ENCODE measurements around the gene C1QTNF9B. TPM values are rescaled to one million over a fixed set of nuclear protein-coding genes. Genes with fewer than 3 reads are reported as not detected.
"Not testable (repeated sequence)": the region's sequence is repeated elsewhere in the genome, so short reads cannot be mapped to it uniquely, and the experiment has no call there.

The C1QTNF9B gene
- polyA plus RNA-seq (2013), result 0.16 TPM

DNA sequence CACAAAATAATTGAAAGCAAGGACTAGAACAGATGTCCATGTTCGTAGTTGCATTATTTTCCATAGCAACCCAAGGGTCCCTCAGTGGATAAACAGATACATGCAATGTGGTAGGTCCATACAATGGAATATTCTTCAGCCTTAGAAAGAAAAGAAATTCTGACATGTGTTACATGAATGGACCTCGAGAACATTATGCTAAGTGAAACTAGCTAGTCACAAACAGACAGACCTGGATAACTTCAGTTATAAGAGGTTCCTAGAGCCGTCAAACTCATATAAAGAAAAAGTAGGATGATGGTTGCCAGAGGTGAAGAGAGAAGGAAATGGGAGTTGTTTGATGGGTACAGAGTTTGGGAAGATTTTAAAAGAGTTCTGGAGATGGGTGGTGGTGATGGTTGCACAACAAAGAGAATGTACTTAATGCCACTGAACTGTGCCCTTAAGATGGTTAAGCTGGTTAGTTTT, at the start of gene C1QTNF9B:
Gene C1QTNF9B, minus strand, starts transcription at position 51 of the 468 bp plus-strand sequence.
- peaks cover 0 to 16% (median 4%) of the 10 kb centered on the region in 5 experiments for H3K27me3 ChIP-seq (replicated peaks in 2 of 5; ENCODE audit: control insufficient read depth in 4 of 5, insufficient read depth in 5 of 5, low read length in 4 of 5)
- H3K36me3 ChIP-seq (ENCODE audit: control insufficient read depth in 4 of 4, insufficient read depth in 4 of 4, low read length in 3 of 4); H3K4me3 ChIP-seq (ENCODE audit: control insufficient read depth in 1 of 7, extremely low read depth in 1 of 7, insufficient read depth in 4 of 7, low read depth in 2 of 7, low read length in 6 of 7); DNase-seq; POLR2A ChIA-PET; H3K9me3 ChIP-seq (ENCODE audit: control extremely low read depth in 1 of 5, control insufficient read depth in 4 of 5, insufficient read depth in 2 of 5, low read depth in 1 of 5, low read length in 4 of 5); H3K4me1 ChIP-seq (ENCODE audit: control extremely low read depth in 1 of 4, control insufficient read depth in 4 of 4, insufficient read depth in 4 of 4, low read length in 3 of 4); H3K27ac ChIP-seq (ENCODE audit: insufficient read depth in 1 of 2, low read depth in 1 of 2, low read length in 2 of 2, poor library complexity in 1 of 2, severe bottlenecking in 2 of 2): not testable (repeated sequence)
- 100% methylated on average over 2 of the region's 3 CpGs for WGBS (ENCODE audit: insufficient coverage)
- CTCF ChIA-PET, result interaction anchor here (2.2 to 3.1 kb wide), 2 partner anchors 18 to 430 kb away, joined by 9 to 14 read pairs; no protein-coding TSS in a partner anchor

DNA sequence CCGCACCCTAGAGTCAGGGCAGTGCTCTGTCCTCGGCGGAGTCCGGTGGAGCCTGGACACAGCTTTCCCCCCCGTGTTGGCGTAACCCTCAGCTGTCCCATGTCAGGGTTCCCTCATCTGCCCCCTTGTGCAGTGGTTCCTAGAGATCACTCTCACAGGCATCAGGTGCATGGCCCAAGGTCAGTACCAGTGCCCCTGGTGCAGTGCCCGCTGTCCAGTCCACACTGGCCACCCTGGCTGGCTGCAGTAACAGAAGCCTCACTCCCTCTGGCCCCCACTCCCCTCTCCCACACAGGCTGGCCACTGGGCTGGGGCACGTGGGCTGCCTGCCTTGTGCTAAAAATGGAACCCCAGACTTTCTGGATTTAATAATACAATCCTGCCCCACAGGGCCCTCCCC, 49.6 kb upstream of the C1QTNF9B start:
- H3K27ac ChIP-seq (ENCODE audit: insufficient read depth in 1 of 2, low read depth in 1 of 2, low read length in 2 of 2, poor library complexity in 1 of 2, severe bottlenecking in 2 of 2), result no peak overlapping the region
- CTCF ChIA-PET, result no interaction called here
- H3K27me3 ChIP-seq (replicated peaks in 2 of 5; ENCODE audit: control insufficient read depth in 4 of 5, insufficient read depth in 5 of 5, low read length in 4 of 5), result peaks cover 0 to 23% (median 2%) of the 10 kb centered on the region in 5 experiments
- no peaks in the 10 kb centered on the region for H3K9me3 ChIP-seq (ENCODE audit: control extremely low read depth in 1 of 5, control insufficient read depth in 4 of 5, insufficient read depth in 2 of 5, low read depth in 1 of 5, low read length in 4 of 5)
- no peaks in the 10 kb centered on the region for H3K36me3 ChIP-seq (ENCODE audit: control insufficient read depth in 4 of 4, insufficient read depth in 4 of 4, low read length in 3 of 4)
- no peaks in the 10 kb centered on the region for H3K4me1 ChIP-seq (ENCODE audit: control extremely low read depth in 1 of 4, control insufficient read depth in 4 of 4, insufficient read depth in 4 of 4, low read length in 3 of 4)
- POLR2A ChIA-PET, result no interaction called here
- no peak overlapping the region for H3K4me3 ChIP-seq (ENCODE audit: control insufficient read depth in 1 of 7, extremely low read depth in 1 of 7, insufficient read depth in 4 of 7, low read depth in 2 of 7, low read length in 6 of 7)
- 95% methylated on average over 6 of the region's 8 CpGs for WGBS (ENCODE audit: insufficient coverage)
- DNase-seq, result no peak

DNA sequence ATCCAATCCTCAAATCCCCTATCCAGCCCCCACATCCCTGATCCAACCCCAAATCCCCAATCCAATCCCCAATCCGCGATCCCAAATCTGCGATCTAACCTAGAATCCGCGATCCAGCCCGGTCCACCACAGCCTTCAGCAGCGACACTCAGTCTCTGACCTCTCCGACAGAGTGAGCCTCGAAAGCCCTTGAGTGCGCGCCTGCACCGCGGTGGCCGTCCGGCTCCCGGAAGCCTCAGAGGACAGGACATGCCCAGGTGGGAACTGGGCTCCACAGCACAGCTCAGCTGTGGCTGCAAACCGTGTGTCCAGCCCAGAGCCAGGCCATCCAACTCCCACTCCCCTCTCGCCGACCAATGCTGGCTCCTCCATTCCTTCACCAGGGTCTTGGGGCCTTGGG, 48.8 kb upstream of the C1QTNF9B start:
- no peak for DNase-seq
- POLR2A ChIA-PET, result no interaction called here
- CTCF ChIA-PET, result no interaction called here
- no peaks in the 10 kb centered on the region for H3K36me3 ChIP-seq (ENCODE audit: control insufficient read depth in 4 of 4, insufficient read depth in 4 of 4, low read length in 3 of 4)
- no peak overlapping the region for H3K4me3 ChIP-seq (ENCODE audit: control insufficient read depth in 1 of 7, extremely low read depth in 1 of 7, insufficient read depth in 4 of 7, low read depth in 2 of 7, low read length in 6 of 7)
- peaks cover 0 to 26% (median 2%) of the 10 kb centered on the region in 5 experiments for H3K27me3 ChIP-seq (replicated peaks in 2 of 5; ENCODE audit: control insufficient read depth in 4 of 5, insufficient read depth in 5 of 5, low read length in 4 of 5)
- no peaks in the 10 kb centered on the region for H3K4me1 ChIP-seq (ENCODE audit: control extremely low read depth in 1 of 4, control insufficient read depth in 4 of 4, insufficient read depth in 4 of 4, low read length in 3 of 4)
- WGBS (ENCODE audit: insufficient coverage), result 71% methylated on average over 16 of the region's 19 CpGs
- H3K9me3 ChIP-seq (ENCODE audit: control extremely low read depth in 1 of 5, control insufficient read depth in 4 of 5, insufficient read depth in 2 of 5, low read depth in 1 of 5, low read length in 4 of 5), result no peaks in the 10 kb centered on the region
- H3K27ac ChIP-seq (ENCODE audit: insufficient read depth in 1 of 2, low read depth in 1 of 2, low read length in 2 of 2, poor library complexity in 1 of 2, severe bottlenecking in 2 of 2), result no peak overlapping the region

DNA sequence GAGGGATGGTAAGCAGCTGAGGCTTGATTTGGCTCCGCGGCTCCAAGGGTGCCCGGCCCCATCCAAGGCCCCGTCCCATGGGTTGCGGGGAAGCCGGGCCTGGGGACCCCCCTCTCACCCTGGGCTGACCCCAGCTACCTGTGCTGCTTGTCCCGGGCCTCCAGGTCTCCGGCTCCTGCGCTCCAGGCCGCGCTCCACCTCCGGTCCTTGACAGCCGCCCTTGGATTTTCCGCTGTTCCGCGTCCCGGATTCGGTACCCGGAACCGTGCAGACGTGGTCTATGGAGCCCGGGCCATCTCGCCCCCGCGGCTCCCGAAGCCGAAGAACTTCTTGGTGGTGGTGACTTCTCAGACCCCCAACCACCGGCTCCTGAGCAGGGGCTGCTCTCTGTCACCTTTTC, 48.3 kb upstream of the C1QTNF9B start:
- ChIA-PET POLR2A (interaction anchor here (0.7 kb wide), 1 partner anchor 208 kb away, joined by 3 read pairs; no protein-coding TSS in a partner anchor), CTCF (no interaction called here)
- H3K27me3 ChIP-seq (replicated peaks in 2 of 5; ENCODE audit: control insufficient read depth in 4 of 5, insufficient read depth in 5 of 5, low read length in 4 of 5), result peaks cover 0 to 26% (median 2%) of the 10 kb centered on the region in 5 experiments
- no peak overlapping the region for H3K4me3 ChIP-seq (ENCODE audit: control insufficient read depth in 1 of 7, extremely low read depth in 1 of 7, insufficient read depth in 4 of 7, low read depth in 2 of 7, low read length in 6 of 7)
- 51% methylated on average over 28 of the region's 28 CpGs for WGBS (ENCODE audit: insufficient coverage)
- no peaks in the 10 kb centered on the region for H3K9me3 ChIP-seq (ENCODE audit: control extremely low read depth in 1 of 5, control insufficient read depth in 4 of 5, insufficient read depth in 2 of 5, low read depth in 1 of 5, low read length in 4 of 5)
- no peaks in the 10 kb centered on the region for H3K4me1 ChIP-seq (ENCODE audit: control extremely low read depth in 1 of 4, control insufficient read depth in 4 of 4, insufficient read depth in 4 of 4, low read length in 3 of 4)
- H3K27ac ChIP-seq (ENCODE audit: insufficient read depth in 1 of 2, low read depth in 1 of 2, low read length in 2 of 2, poor library complexity in 1 of 2, severe bottlenecking in 2 of 2), result no peak overlapping the region
- no peak for DNase-seq
- H3K36me3 ChIP-seq (ENCODE audit: control insufficient read depth in 4 of 4, insufficient read depth in 4 of 4, low read length in 3 of 4), result no peaks in the 10 kb centered on the region

DNA sequence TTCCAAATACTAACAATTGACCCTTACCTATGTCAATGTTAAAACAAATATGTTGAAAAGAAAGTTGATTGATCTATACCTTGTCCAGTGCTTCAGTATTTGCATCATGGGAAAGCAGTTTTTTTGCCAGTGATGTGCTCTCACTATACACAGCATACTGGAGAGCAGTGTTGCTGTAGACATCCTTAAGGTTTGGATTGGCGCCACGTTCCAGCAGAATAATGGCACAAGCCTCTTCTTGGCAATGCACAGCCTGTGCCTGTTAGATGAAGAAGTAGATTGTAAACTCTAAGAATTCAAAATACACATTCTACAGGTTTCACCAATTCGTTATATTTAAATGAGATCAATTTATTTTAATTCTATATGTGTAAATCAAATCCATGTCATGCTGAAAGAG, 43.9 kb upstream of the C1QTNF9B start:
- DNase-seq, result no peak
- Histone ChIP-seq H3K36me3 (ENCODE audit: control insufficient read depth in 4 of 4, insufficient read depth in 4 of 4, low read length in 3 of 4) (no peaks in the 10 kb centered on the region), H3K27me3 (replicated peaks in 2 of 5; ENCODE audit: control insufficient read depth in 4 of 5, insufficient read depth in 5 of 5, low read length in 4 of 5) (peaks cover 0 to 19% (median 2%) of the 10 kb centered on the region in 5 experiments), H3K9me3 (ENCODE audit: control extremely low read depth in 1 of 5, control insufficient read depth in 4 of 5, insufficient read depth in 2 of 5, low read depth in 1 of 5, low read length in 4 of 5) (no peaks in the 10 kb centered on the region), H3K4me3 (ENCODE audit: control insufficient read depth in 1 of 7, extremely low read depth in 1 of 7, insufficient read depth in 4 of 7, low read depth in 2 of 7, low read length in 6 of 7) (no peak overlapping the region), H3K27ac (ENCODE audit: insufficient read depth in 1 of 2, low read depth in 1 of 2, low read length in 2 of 2, poor library complexity in 1 of 2, severe bottlenecking in 2 of 2) (no peak overlapping the region), H3K4me1 (ENCODE audit: control extremely low read depth in 1 of 4, control insufficient read depth in 4 of 4, insufficient read depth in 4 of 4, low read length in 3 of 4) (no peaks in the 10 kb centered on the region)
- CTCF ChIA-PET, result no interaction called here
- WGBS (ENCODE audit: insufficient coverage), result no CpG with 5 or more reads among the region's 3 CpGs
- POLR2A ChIA-PET, result no interaction called here

DNA sequence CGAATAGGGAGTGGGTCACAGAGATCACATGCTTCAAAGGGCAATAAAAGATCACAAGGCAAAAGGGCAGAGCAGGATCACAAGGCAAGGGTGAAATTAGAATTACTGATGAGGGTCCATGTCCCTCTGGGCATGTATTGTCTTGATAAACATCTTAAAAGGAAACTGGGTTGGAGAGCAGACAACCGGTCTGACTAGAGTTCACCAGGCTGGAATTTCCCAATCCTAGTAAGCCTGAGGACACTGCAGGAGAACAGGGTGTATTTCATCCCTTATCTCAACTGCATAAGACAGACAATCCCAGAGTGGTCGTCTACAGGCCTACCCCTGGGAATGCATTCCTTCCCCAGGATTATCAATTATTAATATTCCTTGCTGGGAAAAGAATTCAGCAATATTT, 42.4 kb upstream of the C1QTNF9B start:
- H3K4me1 ChIP-seq (ENCODE audit: control extremely low read depth in 1 of 4, control insufficient read depth in 4 of 4, insufficient read depth in 4 of 4, low read length in 3 of 4); H3K4me3 ChIP-seq (ENCODE audit: control insufficient read depth in 1 of 7, extremely low read depth in 1 of 7, insufficient read depth in 4 of 7, low read depth in 2 of 7, low read length in 6 of 7); H3K27ac ChIP-seq (ENCODE audit: insufficient read depth in 1 of 2, low read depth in 1 of 2, low read length in 2 of 2, poor library complexity in 1 of 2, severe bottlenecking in 2 of 2); H3K36me3 ChIP-seq (ENCODE audit: control insufficient read depth in 4 of 4, insufficient read depth in 4 of 4, low read length in 3 of 4); POLR2A ChIA-PET; H3K9me3 ChIP-seq (ENCODE audit: control extremely low read depth in 1 of 5, control insufficient read depth in 4 of 5, insufficient read depth in 2 of 5, low read depth in 1 of 5, low read length in 4 of 5); DNase-seq; H3K27me3 ChIP-seq (replicated peaks in 2 of 5; ENCODE audit: control insufficient read depth in 4 of 5, insufficient read depth in 5 of 5, low read length in 4 of 5): not testable (repeated sequence)
- CTCF ChIA-PET, result interaction anchor here (1.1 kb wide), 1 partner anchor 11 kb away, joined by 4 read pairs; no protein-coding TSS in a partner anchor
- WGBS (ENCODE audit: insufficient coverage), result 86% methylated on average over 3 of the region's 3 CpGs

DNA sequence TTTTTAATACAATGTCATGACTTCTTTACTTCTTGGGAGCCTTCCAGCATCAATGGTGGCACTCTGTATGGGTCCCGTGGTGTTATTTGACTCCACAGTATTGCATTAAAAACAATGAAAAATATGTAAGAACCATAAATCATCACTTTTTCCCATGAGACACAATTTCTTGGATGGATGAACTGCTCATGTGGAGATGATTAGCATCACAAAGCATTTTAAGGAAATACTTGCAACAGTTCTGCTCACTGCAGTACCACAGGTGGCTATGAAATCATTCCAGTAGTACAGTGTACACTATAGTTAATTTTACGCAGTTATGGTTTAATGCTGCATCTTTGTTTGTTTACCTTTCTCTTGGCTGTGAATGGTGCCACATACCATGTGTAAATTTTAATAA, 37.2 kb upstream of the C1QTNF9B start:
- H3K36me3 ChIP-seq (ENCODE audit: control insufficient read depth in 4 of 4, insufficient read depth in 4 of 4, low read length in 3 of 4), result no peaks in the 10 kb centered on the region
- no peak for DNase-seq
- CTCF ChIA-PET, result no interaction called here
- H3K4me3 ChIP-seq (ENCODE audit: control insufficient read depth in 1 of 7, extremely low read depth in 1 of 7, insufficient read depth in 4 of 7, low read depth in 2 of 7, low read length in 6 of 7), result no peak overlapping the region
- H3K27ac ChIP-seq (ENCODE audit: insufficient read depth in 1 of 2, low read depth in 1 of 2, low read length in 2 of 2, poor library complexity in 1 of 2, severe bottlenecking in 2 of 2), result no peak overlapping the region
- POLR2A ChIA-PET, result no interaction called here
- WGBS (ENCODE audit: insufficient coverage), result no CpG with 5 or more reads among the region's 2 CpGs
- H3K27me3 ChIP-seq (replicated peaks in 2 of 5; ENCODE audit: control insufficient read depth in 4 of 5, insufficient read depth in 5 of 5, low read length in 4 of 5), result peaks cover 0 to 2% (median 0%) of the 10 kb centered on the region in 5 experiments
- H3K9me3 ChIP-seq (ENCODE audit: control extremely low read depth in 1 of 5, control insufficient read depth in 4 of 5, insufficient read depth in 2 of 5, low read depth in 1 of 5, low read length in 4 of 5), result no peaks in the 10 kb centered on the region
- H3K4me1 ChIP-seq (ENCODE audit: control extremely low read depth in 1 of 4, control insufficient read depth in 4 of 4, insufficient read depth in 4 of 4, low read length in 3 of 4), result no peaks in the 10 kb centered on the region
